Transverse colon (tissue), 4 donors: ENCODE results near the gene PGLYRP2. TPM values are rescaled to one million over a fixed set of nuclear protein-coding genes. Genes with fewer than 3 reads are reported as not detected.
"Not testable (repeated sequence)": the region's sequence is repeated elsewhere in the genome, so short reads cannot be mapped to it uniquely, and the experiment has no call there.

ENCODE experiments used
- DNase-seq: peaks from one replicate; pipeline ENCODE4 v3.0.0-alpha.2; 2019
- H3K27ac ChIP-seq, 4 donors: fragments of 200-600 bp; sonication (generic); 2 replicates each; pipeline ENCODE4 v1.5.1; 2016 to 2018; ENCODE audit warnings: inconsistent platforms in 4 of 4
- H3K27me3 ChIP-seq: fragments of 200-600 bp; sonication (generic); 2 replicates; pipeline ENCODE4 v1.5.1; 2017; ENCODE audit warnings: inconsistent platforms
- H3K36me3 ChIP-seq, 4 donors: fragments of 200-600 bp; sonication (generic); 2 replicates each; pipeline ENCODE4 v1.5.1; 2017 to 2019; ENCODE audit warnings: inconsistent platforms in 4 of 4
- H3K4me1 ChIP-seq, 4 donors: fragments of 200-600 bp; sonication (generic); 2 replicates each; pipeline ENCODE4 v1.5.1; 2017 to 2020; ENCODE audit warnings: inconsistent platforms in 4 of 4
- H3K4me3 ChIP-seq, 4 donors: fragments of 200-600 bp; sonication (generic); 1 replicate in 1 of 4; 2 replicates in 3 of 4; pipeline versions ENCODE4 v1.5.1 to v1.6.1; 2017 to 2019; ENCODE audit warnings: inconsistent platforms in 4 of 4
- H3K9me3 ChIP-seq, 2 donors: fragments of 200-600 bp; sonication (generic); 2 replicates each; pipeline ENCODE4 v1.5.1; 2017 to 2019; ENCODE audit warnings: inconsistent platforms in 2 of 2
- EP300 ChIP-seq: sonication (generic); formaldehyde crosslinking; IDR thresholded peaks from one replicate; pipeline ENCODE4 v1.6.1; 2017; ENCODE audit warnings: antibody characterized with exemption, low read depth
- POLR2A ChIP-seq: fragments of 450-650 bp; IDR thresholded peaks from one replicate; pipeline ENCODE4 v1.6.1; 2016; ENCODE audit warnings: antibody characterized with exemption, mild to moderate bottlenecking, moderate library complexity
- POLR2AphosphoS5 ChIP-seq, 3 donors: sonication (generic); formaldehyde crosslinking; IDR thresholded peaks; one replicate each; pipeline ENCODE4 v1.6.1; 2016; ENCODE audit warnings: antibody characterized with exemption in 3 of 3
- WGBS, 2 donors: methylation state at CpG; one replicate each; pipeline ENCODE4 v1.1.5; 2018; ENCODE audit warnings: low coverage in 1 of 2; 5-methylcytosine and 5-hydroxymethylcytosine counted together
- in situ Hi-C, 4 donors: fragments of 200-750 bp; cut with MboI; loops; one replicate each; pipeline versions ENCODE4 v1.15.0 to v1.15.1; 2017; ENCODE audit warnings: low sequenced_read_pairs in 3 of 4, low pct_ligation_motif_present in 1 of 4, low pct_unique_long_range_greater_than_20kb in 1 of 4
- intact Hi-C: fragments of 100-400 bp; cut with DNase I; formaldehyde crosslinking; loops from one replicate; pipeline ENCODE4 v1.15.1; 2023; ENCODE audit warnings: low total_unique reads
- total RNA-seq, 4 donors: library from RNA; depleted of rRNA; stranded (reverse); fragments of >200 nt; gene quantifications; one replicate each; pipeline ENCODE4 v1.1.0, GENCODE V29; 2016
- TF ChIP-seq, protein P1 (sequence below), 5 experiments: fragments of 200-600 bp in 3 of 5; fragments of 450-650 bp in 2 of 5; sonication (generic) in 3 of 5; IDR thresholded peaks; 1 replicate in 2 of 5; 2 replicates in 3 of 5; pipeline ENCODE4 v1.5.1; 2016 to 2017; ENCODE audit warnings: antibody characterized with exemption in 5 of 5, inconsistent platforms in 3 of 5, mild to moderate bottlenecking in 2 of 5, moderate library complexity in 1 of 5

Gene PGLYRP2
- total RNA-seq, 4 donors from 2014 or later, result not detected

DNA sequence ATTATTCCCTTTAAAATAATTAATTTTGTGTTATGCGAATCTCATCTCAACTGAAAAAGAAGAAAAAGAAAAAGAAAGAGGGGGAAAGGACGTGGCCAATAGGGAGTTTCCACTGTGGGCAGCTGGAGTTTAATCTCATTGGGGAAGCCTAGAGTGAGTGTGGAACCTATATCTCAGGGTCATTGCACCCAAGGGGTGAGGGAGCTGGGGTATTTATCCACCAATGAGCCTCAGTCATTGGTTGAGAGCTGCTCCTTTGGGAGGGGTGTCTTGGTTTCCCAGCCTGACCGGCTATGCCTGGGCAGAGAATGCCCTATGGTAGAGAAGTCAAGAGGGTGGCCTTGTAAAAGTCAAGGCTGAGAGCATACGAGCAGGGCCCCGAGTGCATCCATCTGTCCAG lies 45.5 kb upstream of the PGLYRP2 start:
- no peak for DNase-seq
- Histone ChIP-seq H3K4me1 (no peaks in the 10 kb centered on the region), H3K27ac (no peak overlapping the region), H3K36me3 (no peaks in the 10 kb centered on the region), H3K27me3 (peaks cover 3% of the 10 kb centered on the region), H3K4me3 (no peak overlapping the region), H3K9me3 (no peaks in the 10 kb centered on the region)
- TF ChIP-seq POLR2A, result no peak
- in situ Hi-C loops, result no loop called here
- intact Hi-C loops, result no loop called here
- WGBS, 2 donors, result 59 to 80% methylated on average over 2 to 5 of the region's 5 CpGs

- DNase-seq, result no peak
Observed at GRCh38 chr19:15519433-15519976, 40.2 kb upstream of the PGLYRP2 start.

DNA sequence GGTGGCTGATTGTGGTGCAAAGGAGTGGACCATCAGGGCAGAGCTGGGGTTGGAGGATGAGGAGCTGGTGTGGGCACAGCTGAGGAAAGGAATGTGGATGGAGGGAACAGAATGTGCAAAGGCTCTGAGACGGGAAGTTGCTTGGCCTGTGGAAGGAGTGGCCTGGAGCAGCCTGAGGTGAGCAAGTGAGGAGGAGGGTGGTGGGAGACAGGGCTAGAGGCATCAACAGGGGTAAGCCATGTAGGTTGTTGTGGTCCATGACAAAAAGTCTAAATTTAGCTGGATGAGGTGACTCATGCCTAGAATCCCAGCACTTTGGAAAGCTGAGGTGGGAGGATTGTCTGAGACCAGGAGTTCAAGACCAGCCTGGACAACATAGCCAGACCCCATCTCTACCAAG lies 38.5 kb upstream of the PGLYRP2 start:
- H3K4me1 ChIP-seq, result no peaks in the 10 kb centered on the region
- H3K9me3 ChIP-seq, result peaks cover 0 to 5% of the 10 kb centered on the region in 2 donors
- no peak overlapping the region for H3K4me3 ChIP-seq
- WGBS, 2 donors, result 82 to 84% methylated on average over 1 of the region's 1 CpG
- TF ChIP-seq POLR2A, result no peak
- TF ChIP-seq, protein P1, sequence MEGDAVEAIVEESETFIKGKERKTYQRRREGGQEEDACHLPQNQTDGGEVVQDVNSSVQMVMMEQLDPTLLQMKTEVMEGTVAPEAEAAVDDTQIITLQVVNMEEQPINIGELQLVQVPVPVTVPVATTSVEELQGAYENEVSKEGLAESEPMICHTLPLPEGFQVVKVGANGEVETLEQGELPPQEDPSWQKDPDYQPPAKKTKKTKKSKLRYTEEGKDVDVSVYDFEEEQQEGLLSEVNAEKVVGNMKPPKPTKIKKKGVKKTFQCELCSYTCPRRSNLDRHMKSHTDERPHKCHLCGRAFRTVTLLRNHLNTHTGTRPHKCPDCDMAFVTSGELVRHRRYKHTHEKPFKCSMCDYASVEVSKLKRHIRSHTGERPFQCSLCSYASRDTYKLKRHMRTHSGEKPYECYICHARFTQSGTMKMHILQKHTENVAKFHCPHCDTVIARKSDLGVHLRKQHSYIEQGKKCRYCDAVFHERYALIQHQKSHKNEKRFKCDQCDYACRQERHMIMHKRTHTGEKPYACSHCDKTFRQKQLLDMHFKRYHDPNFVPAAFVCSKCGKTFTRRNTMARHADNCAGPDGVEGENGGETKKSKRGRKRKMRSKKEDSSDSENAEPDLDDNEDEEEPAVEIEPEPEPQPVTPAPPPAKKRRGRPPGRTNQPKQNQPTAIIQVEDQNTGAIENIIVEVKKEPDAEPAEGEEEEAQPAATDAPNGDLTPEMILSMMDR (IDR thresholded peaks at IDR 0.05), result no peak
- no peak for TF ChIP-seq EP300
- no peak for TF ChIP-seq POLR2AphosphoS5 (IDR thresholded peaks at IDR 0.05)
- H3K27ac ChIP-seq, result no peak overlapping the region
- in situ Hi-C loops (no loop called here), intact Hi-C loops (no loop called here)
- no peaks in the 10 kb centered on the region for H3K27me3 ChIP-seq
- no peaks in the 10 kb centered on the region for H3K36me3 ChIP-seq
- no peak for DNase-seq

More at GRCh38 chr19:15519433-15519976, 40.2 kb upstream of the PGLYRP2 start:
- Histone ChIP-seq H3K27ac (no peak overlapping the region), H3K4me3 (no peak overlapping the region), H3K36me3 (no peaks in the 10 kb centered on the region), H3K9me3 (peaks cover 0 to 5% of the 10 kb centered on the region in 2 donors), H3K4me1 (no peaks in the 10 kb centered on the region), H3K27me3 (no peaks in the 10 kb centered on the region)
- intact Hi-C loops, result no loop called here
- in situ Hi-C loops, result no loop called here
- 80% methylated on average over 6 of the region's 6 CpGs; no CpG with 5 or more reads in 1 of the 2 donors for WGBS, 2 donors
- TF ChIP-seq POLR2AphosphoS5 (IDR thresholded peaks at IDR 0.05) (no peak), POLR2A (no peak), EP300 (no peak)
- TF ChIP-seq, protein P1 (IDR thresholded peaks at IDR 0.05), result no peak

GRCh38 chr19:15516363-15516762 lies 37.1 kb upstream of the PGLYRP2 start:
- H3K4me3 ChIP-seq, result no peak overlapping the region
- peaks cover 0 to 5% of the 10 kb centered on the region in 2 donors for H3K9me3 ChIP-seq
- H3K27me3 ChIP-seq, result no peaks in the 10 kb centered on the region
- TF ChIP-seq EP300 (no peak), POLR2AphosphoS5 (IDR thresholded peaks at IDR 0.05) (no peak), POLR2A (no peak)
- TF ChIP-seq, protein P1 (IDR thresholded peaks at IDR 0.05), result no peak
- H3K27ac ChIP-seq, result no peak overlapping the region
- H3K4me1 ChIP-seq, result no peaks in the 10 kb centered on the region
- no peak for DNase-seq
- 91 to 92% methylated on average over 3 of the region's 3 CpGs for WGBS, 2 donors
- in situ Hi-C loops, result no loop called here
- intact Hi-C loops, result no loop called here
- no peaks in the 10 kb centered on the region for H3K36me3 ChIP-seq

GRCh38 chr19:15515227-15515625 lies 35.9 kb upstream of the PGLYRP2 start:
- H3K27me3 ChIP-seq, DNase-seq, H3K4me3 ChIP-seq, H3K27ac ChIP-seq, H3K36me3 ChIP-seq, H3K4me1 ChIP-seq, in situ Hi-C loops, H3K9me3 ChIP-seq, intact Hi-C loops: not testable (repeated sequence)
- 95% methylated on average over 9 of the region's 9 CpGs; no CpG with 5 or more reads in 1 of the 2 donors for WGBS, 2 donors
